Measurements from ENCODE around the gene FAM13C. TPM values are rescaled to one million over a fixed set of nuclear protein-coding genes. Genes with fewer than 3 reads are reported as not detected.

The FAM13C gene
- total and polyA plus RNA-seq, 2 experiments from 2014 or later: 7.2 to 13.4 TPM

DNA sequence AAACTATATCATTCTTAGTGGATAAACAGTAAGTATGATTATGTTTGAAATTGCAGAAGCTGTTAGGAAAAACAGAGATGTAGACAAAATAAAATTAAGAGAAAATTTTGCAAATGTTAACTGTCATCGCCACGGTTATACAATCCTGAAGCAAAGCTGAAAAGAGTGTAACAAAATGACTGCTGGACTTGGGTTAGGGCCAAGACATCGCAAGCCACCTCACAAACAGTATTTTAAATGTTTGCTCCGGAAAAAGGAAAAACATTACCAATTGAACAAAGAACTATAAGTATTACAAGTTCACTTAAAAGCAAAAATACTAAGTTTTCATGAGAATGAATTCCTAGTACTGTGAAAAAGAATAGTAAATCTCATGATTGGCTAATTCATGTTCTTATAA, 60.0 kb downstream of the FAM13C start:
- Histone ChIP-seq H3K27me3 (no peaks in the 10 kb centered on the region), H3K36me3 (no peaks in the 10 kb centered on the region), H3K4me1 (ENCODE audit: low read depth) (no peaks in the 10 kb centered on the region), H3K4me3 (no peak overlapping the region), H3K9me3 (ENCODE audit: low read depth) (no peaks in the 10 kb centered on the region), H3K27ac (no peak overlapping the region)
- no peak for DNase-seq (ENCODE audit: low read depth in 1 of 2, low spot score in 1 of 2)
- TF ChIP-seq, protein P1, sequence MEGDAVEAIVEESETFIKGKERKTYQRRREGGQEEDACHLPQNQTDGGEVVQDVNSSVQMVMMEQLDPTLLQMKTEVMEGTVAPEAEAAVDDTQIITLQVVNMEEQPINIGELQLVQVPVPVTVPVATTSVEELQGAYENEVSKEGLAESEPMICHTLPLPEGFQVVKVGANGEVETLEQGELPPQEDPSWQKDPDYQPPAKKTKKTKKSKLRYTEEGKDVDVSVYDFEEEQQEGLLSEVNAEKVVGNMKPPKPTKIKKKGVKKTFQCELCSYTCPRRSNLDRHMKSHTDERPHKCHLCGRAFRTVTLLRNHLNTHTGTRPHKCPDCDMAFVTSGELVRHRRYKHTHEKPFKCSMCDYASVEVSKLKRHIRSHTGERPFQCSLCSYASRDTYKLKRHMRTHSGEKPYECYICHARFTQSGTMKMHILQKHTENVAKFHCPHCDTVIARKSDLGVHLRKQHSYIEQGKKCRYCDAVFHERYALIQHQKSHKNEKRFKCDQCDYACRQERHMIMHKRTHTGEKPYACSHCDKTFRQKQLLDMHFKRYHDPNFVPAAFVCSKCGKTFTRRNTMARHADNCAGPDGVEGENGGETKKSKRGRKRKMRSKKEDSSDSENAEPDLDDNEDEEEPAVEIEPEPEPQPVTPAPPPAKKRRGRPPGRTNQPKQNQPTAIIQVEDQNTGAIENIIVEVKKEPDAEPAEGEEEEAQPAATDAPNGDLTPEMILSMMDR (IDR thresholded peaks at IDR 0.05; ENCODE audit: low read depth, low read length): no peak

DNA sequence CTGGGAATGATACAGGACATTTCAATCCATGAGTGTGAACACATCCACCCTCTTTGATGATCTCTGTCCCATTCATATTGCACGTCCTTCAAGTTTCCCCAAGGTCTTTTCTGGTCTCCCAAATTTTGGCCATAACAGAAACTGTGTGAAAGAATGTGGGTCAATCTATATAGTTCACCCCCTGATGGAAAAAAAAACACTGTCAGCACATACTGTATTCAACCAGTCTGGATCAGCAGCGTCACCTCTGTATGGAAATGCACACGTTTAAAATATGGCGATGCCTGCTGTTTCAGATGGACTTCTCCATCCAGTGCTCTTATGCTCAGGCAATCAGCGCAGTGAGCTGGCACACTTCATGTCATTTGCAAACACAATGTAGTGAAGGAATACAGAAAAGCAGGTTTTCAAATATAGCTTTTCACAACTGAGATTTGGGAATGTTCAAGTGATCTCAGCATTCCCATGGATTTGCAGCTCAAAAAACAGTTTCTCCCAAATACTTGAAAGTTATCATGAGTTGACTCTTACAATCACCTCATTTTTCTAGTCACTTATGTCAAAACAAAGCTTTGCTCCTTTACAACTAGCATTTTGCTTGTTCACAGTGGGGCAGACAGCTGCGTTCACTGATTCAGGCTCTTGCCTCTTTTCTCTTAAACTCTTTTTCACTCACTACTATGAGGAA, 61.1 kb downstream of the FAM13C start:
- no peaks in the 10 kb centered on the region for H3K27me3 ChIP-seq
- no peak overlapping the region for H3K27ac ChIP-seq
- TF ChIP-seq, protein P1 (IDR thresholded peaks at IDR 0.05; ENCODE audit: low read depth, low read length): no peak
- H3K4me3 ChIP-seq: no peak overlapping the region
- no peak for DNase-seq (ENCODE audit: low read depth in 1 of 2, low spot score in 1 of 2)
- H3K36me3 ChIP-seq: no peaks in the 10 kb centered on the region
- no peaks in the 10 kb centered on the region for H3K4me1 ChIP-seq (ENCODE audit: low read depth)
- H3K9me3 ChIP-seq (ENCODE audit: low read depth): no peaks in the 10 kb centered on the region

DNA sequence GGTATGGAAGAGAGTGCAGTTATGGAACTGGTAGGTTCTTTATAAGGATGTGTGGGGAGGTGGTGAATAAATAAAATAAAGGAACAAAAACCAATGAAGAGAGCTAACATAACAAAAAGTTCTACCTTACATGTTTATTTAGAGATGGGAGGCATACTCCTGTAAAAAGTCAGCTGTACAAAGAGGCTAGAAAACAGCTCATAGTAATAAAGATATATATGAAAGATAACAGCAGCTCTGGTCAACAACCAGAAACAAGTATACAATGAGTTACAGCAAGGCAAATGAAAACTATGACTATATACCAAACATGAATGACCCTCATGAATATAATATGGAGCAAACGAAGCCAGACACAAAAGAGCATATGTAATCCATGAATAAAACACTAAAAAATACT, 62.0 kb downstream of the FAM13C start:
- TF ChIP-seq, protein P1 (IDR thresholded peaks at IDR 0.05; ENCODE audit: low read depth, low read length): no peak
- Histone ChIP-seq H3K4me3 (no peak overlapping the region), H3K9me3 (ENCODE audit: low read depth) (no peaks in the 10 kb centered on the region), H3K4me1 (ENCODE audit: low read depth) (no peaks in the 10 kb centered on the region), H3K36me3 (no peaks in the 10 kb centered on the region), H3K27me3 (no peaks in the 10 kb centered on the region), H3K27ac (no peak overlapping the region)
- DNase-seq (ENCODE audit: low read depth in 1 of 2, low spot score in 1 of 2): no peak

DNA sequence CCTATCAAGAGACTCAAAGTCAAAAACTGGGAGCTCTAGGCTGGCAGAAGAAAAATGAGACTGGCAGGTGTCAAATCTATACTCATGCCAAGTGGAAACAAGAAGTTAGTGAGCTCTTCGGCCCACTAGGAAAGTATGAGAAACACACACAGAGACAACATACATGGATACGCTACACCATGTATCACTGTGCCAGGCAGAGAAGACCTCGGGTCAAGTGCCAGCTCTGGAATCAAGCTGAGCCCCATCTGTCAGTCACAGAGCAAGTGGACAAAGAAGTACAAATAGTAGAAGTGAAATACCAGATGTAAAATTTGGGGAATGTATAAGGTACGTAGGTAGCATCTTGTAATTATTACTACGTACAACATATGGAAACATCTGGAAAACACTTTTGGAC, 62.4 kb downstream of the FAM13C start:
- Histone ChIP-seq H3K27ac (no peak overlapping the region), H3K36me3 (no peaks in the 10 kb centered on the region), H3K27me3 (no peaks in the 10 kb centered on the region), H3K9me3 (ENCODE audit: low read depth) (no peaks in the 10 kb centered on the region), H3K4me3 (no peak overlapping the region), H3K4me1 (ENCODE audit: low read depth) (no peaks in the 10 kb centered on the region)
- TF ChIP-seq, protein P1 (IDR thresholded peaks at IDR 0.05; ENCODE audit: low read depth, low read length): no peak
- no peak for DNase-seq (ENCODE audit: low read depth in 1 of 2, low spot score in 1 of 2)

DNA sequence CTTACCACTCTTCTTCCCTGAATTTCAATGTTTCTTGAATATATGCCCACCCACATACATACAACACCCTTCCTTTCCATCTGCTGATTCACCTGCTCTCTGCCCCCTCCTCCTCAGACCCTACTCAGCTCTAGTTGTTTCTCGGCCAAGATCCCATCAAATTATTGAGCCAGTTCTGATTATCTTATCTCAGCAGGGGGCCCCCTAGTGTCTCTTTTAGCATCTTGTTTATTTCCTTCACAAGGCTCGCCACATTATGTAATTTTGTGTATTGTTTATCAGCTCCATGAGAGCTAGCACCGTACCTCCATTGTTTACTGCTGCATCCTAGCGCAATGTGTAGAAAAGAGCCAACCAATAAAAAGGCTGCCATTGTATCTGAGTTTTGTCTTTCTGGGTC, 71.9 kb downstream of the FAM13C start:
- no peak overlapping the region for H3K4me3 ChIP-seq
- no peaks in the 10 kb centered on the region for H3K27me3 ChIP-seq
- H3K9me3 ChIP-seq (ENCODE audit: low read depth): no peaks in the 10 kb centered on the region
- DNase-seq (ENCODE audit: low read depth in 1 of 2, low spot score in 1 of 2): no peak
- H3K4me1 ChIP-seq (ENCODE audit: low read depth): no peaks in the 10 kb centered on the region
- H3K36me3 ChIP-seq: no peaks in the 10 kb centered on the region
- no peak overlapping the region for H3K27ac ChIP-seq
- TF ChIP-seq, protein P1 (IDR thresholded peaks at IDR 0.05; ENCODE audit: low read depth, low read length): no peak
